ENCODE data around the gene SZT2. TPM values are rescaled to one million over a fixed set of nuclear protein-coding genes. Genes with fewer than 3 reads are reported as not detected.

SZT2 gene
- total RNA-seq, 3 donors from 2014 or later (not counting 1 experiment from before 2014, with no cell fraction given): 103 to 128 (median 123) TPM

DNA sequence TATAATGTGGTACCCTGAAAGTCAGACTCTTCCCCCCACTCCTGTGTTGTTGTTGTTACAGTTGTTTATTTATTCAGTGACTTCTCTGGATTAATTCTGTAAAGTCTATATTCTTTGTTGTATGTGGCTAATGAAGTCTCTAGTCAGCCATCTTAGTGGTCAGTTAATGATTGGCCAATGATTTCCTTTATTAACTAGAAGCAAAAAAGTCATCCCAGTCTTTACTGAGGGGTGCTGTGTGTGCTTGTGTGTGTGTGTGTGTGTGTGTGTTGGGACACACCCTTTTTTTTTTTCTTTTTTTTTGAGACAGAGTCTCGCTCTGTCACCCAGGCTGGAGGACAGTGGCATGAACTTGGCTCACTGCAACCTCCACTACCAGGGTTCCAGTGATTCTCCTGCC is 101.4 kb downstream of the SZT2 start:
- ATAC-seq (no peak), DNase-seq (no peak)
- Mint-ChIP-seq H3K4me3 (no peak overlapping the region), H3K9me3 (peaks cover 0 to 9% of the 10 kb centered on the region in 2 donors), H3K36me3 (peaks cover 14% of the 10 kb centered on the region), H3K27me3 (ENCODE audit: low read depth in 2 of 2) (peaks cover 21 to 27% of the 10 kb centered on the region in 2 donors), H3K4me1 (no peaks in the 10 kb centered on the region), H3K27ac (no peak overlapping the region)
- Histone ChIP-seq H3K36me3 (ENCODE audit: control insufficient read depth, insufficient read depth, low read length) (no peaks in the 10 kb centered on the region), H3K27me3 (ENCODE audit: control insufficient read depth, insufficient read depth, low read length) (no peaks in the 10 kb centered on the region), H3K9me3 (ENCODE audit: control insufficient read depth, insufficient read depth, low read length) (no peaks in the 10 kb centered on the region), H3K4me1 (ENCODE audit: control insufficient read depth, insufficient read depth, low read length) (no peaks in the 10 kb centered on the region), H3K4me3 (ENCODE audit: low read length) (no peak overlapping the region), H3K27ac (ENCODE audit: low read length) (no peak overlapping the region)
- intact Hi-C loops (cut with micrococcal nuclease): no loop called here
- WGBS (ENCODE audit: insufficient coverage): 100% methylated on average over 1 of the region's 1 CpG
- TF ChIP-seq, protein P1, sequence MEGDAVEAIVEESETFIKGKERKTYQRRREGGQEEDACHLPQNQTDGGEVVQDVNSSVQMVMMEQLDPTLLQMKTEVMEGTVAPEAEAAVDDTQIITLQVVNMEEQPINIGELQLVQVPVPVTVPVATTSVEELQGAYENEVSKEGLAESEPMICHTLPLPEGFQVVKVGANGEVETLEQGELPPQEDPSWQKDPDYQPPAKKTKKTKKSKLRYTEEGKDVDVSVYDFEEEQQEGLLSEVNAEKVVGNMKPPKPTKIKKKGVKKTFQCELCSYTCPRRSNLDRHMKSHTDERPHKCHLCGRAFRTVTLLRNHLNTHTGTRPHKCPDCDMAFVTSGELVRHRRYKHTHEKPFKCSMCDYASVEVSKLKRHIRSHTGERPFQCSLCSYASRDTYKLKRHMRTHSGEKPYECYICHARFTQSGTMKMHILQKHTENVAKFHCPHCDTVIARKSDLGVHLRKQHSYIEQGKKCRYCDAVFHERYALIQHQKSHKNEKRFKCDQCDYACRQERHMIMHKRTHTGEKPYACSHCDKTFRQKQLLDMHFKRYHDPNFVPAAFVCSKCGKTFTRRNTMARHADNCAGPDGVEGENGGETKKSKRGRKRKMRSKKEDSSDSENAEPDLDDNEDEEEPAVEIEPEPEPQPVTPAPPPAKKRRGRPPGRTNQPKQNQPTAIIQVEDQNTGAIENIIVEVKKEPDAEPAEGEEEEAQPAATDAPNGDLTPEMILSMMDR (IDR thresholded peaks at IDR 0.05): no peak

- Mint-ChIP-seq H3K4me1 (no peaks in the 10 kb centered on the region), H3K36me3 (peaks cover 14% of the 10 kb centered on the region), H3K27ac (no peak overlapping the region), H3K9me3 (peaks cover 0 to 9% of the 10 kb centered on the region in 2 donors), H3K27me3 (ENCODE audit: low read depth in 2 of 2) (peaks cover 25 to 33% of the 10 kb centered on the region in 2 donors), H3K4me3 (no peak overlapping the region)
- no peaks in the 10 kb centered on the region for H3K4me1 ChIP-seq (ENCODE audit: control insufficient read depth, insufficient read depth, low read length)
- no peaks in the 10 kb centered on the region for H3K9me3 ChIP-seq (ENCODE audit: control insufficient read depth, insufficient read depth, low read length)
- intact Hi-C loops (cut with micrococcal nuclease): no loop called here
- no peaks in the 10 kb centered on the region for H3K36me3 ChIP-seq (ENCODE audit: control insufficient read depth, insufficient read depth, low read length)
- H3K27ac ChIP-seq (ENCODE audit: low read length): no peak overlapping the region
- TF ChIP-seq, protein P1 (IDR thresholded peaks at IDR 0.05): no peak
- no peak for ATAC-seq
- DNase-seq: no peak
- H3K4me3 ChIP-seq (ENCODE audit: low read length): no peak overlapping the region
- 93% methylated on average over 2 of the region's 2 CpGs for WGBS (ENCODE audit: insufficient coverage)
- H3K27me3 ChIP-seq (ENCODE audit: control insufficient read depth, insufficient read depth, low read length): no peaks in the 10 kb centered on the region
These were observed 103.1 kb downstream of the SZT2 start for GRCh38 chr1:43492826-43493225.

DNA sequence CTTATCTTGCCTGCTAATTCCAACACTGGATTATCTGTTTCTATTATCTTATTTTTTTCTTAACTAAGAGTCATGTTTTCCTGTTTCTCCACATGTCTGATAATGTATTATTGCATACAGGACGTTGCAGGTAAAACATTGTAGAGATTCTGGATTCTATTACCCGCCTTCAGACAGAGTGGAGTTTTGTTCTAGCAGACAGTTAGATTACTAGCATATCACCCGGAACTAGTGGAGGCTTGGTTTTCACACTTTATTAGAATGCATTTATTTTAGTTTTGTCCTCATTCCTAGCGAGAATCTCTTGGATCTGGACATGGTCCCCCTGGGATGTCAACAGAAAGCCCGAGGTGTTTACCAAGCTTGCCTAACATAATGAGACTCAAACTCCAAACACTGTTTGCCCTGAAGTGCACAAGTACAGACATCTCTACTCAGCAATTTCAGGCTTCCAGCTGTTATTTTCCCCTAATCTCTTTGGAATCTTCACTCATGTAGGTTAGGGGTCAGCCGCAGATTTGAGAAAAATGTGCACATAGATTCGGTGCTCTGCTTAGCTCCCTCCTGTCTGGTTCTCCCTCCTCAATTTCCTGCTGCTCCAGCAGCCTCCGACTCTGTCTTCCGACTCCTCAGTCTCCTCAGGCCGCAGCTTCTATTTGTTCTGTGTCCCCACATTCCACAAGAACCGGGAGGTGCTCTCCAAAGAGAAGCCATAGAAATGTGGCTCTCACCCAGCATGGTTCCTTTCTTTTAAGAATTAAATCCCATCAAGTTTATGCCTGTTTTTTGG is 104.2 kb downstream of the SZT2 start:
- 74% methylated on average over 11 of the region's 11 CpGs for WGBS (ENCODE audit: insufficient coverage)
- intact Hi-C loops (cut with micrococcal nuclease): no loop called here

More for the DNA sequence above, 104.2 kb downstream of the SZT2 start:
- H3K4me1 Mint-ChIP-seq: no peaks in the 10 kb centered on the region
- H3K27ac Mint-ChIP-seq: no peak overlapping the region
- Histone ChIP-seq H3K27me3 (ENCODE audit: control insufficient read depth, insufficient read depth, low read length) (no peaks in the 10 kb centered on the region), H3K9me3 (ENCODE audit: control insufficient read depth, insufficient read depth, low read length) (no peaks in the 10 kb centered on the region), H3K27ac (ENCODE audit: low read length) (no peak overlapping the region), H3K36me3 (ENCODE audit: control insufficient read depth, insufficient read depth, low read length) (no peaks in the 10 kb centered on the region), H3K4me3 (ENCODE audit: low read length) (no peak overlapping the region), H3K4me1 (ENCODE audit: control insufficient read depth, insufficient read depth, low read length) (no peaks in the 10 kb centered on the region)
- H3K36me3 Mint-ChIP-seq: peaks cover 7% of the 10 kb centered on the region
- no peak overlapping the region for H3K4me3 Mint-ChIP-seq
- TF ChIP-seq, protein P1 (IDR thresholded peaks at IDR 0.05): no peak
- ATAC-seq (no peak), DNase-seq (no peak)
- peaks cover 0 to 9% of the 10 kb centered on the region in 2 donors for H3K9me3 Mint-ChIP-seq
- peaks cover 26 to 36% of the 10 kb centered on the region in 2 donors for H3K27me3 Mint-ChIP-seq (ENCODE audit: low read depth in 2 of 2)
